AG09319 (cell line): ENCODE results near the gene LAMB1.
A peak's percentile ranks its signal among the peaks of the same experiment; 100 is the strongest.

Experiments used
- DNase-seq: peaks from one replicate; pipeline ENCODE4 v3.0.0-alpha.2; 2010; ENCODE audit warnings: low read depth; ENCODE audit errors: extremely low read depth
- CTCF ChIP-seq: IDR thresholded peaks from 2 replicates; pipeline ENCODE4 v1.5.1; 2011; ENCODE audit warnings: low read depth, mild to moderate bottlenecking, inconsistent platforms, low read length, moderate library complexity

LAMB1 gene

DNA sequence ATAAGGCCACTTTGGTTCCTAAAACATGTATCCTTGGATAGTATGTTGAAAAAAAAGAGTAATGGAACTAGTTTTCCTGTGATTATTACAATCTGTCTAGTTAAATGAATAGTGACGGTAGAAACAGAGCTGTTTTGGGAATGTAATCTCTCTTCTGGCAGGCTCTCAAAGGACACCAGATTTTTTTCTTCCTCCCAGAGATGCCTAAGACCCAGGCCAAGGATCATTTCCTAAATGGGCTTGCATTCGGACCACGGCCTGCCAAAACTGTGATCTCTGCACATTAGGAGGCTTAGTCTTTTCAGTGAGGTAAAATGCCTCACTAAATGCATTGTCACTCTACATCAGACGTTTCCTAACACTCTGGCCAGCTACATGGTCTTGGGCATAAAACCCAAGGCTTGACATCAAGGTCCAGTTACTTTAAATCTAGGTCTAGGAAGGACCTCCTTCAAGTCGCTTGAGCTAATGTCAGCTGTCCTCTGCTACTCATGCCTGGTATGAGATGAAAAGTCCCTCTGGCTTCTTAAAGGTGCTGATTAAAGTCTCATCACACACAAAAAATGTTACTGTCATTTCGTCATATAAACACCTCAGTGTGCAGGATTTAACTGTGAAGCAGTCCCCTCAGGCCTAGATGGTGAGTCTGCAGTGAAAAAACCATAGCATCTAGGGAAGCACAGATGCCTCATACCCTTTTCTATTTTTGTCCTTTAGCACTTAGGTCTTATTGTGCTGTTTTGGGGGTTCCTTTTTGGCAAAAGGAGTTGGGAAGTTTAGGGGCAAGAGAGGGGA is 64.3 kb downstream of the LAMB1 start:
- no peak for TF ChIP-seq CTCF
- no peak for DNase-seq

GRCh38 chr7:107937531-107937930 is 65.4 kb downstream of the LAMB1 start:
- no peak for TF ChIP-seq CTCF
- no peak for DNase-seq

DNA sequence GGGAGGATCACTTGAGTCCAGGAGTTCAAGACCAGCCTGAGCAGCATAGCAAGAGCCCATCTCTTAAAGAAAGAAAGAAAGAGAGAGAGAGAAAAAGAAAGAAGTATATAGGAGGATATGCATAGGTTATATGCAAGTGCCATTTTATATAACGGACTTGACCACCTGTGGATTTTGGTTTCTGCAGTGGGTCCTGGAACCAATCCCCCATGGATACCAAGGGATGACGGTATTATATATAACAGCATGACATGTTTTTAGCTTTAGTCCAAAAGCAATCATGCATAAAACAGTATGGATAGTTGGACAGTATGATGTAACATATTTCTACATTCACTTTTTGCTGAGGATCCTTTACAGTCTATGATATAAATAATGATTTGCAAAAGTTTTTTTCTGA is 66.6 kb downstream of the LAMB1 start:
- no peak for TF ChIP-seq CTCF
- DNase-seq, result no peak

- peak; percentile 24 for DNase-seq
- TF ChIP-seq CTCF, result no peak
These were observed 67.8 kb downstream of the LAMB1 start for GRCh38 chr7:107934991-107935770.

GRCh38 chr7:107933386-107934013 is 69.5 kb downstream of the LAMB1 start:
- DNase-seq, result no peak
- no peak for TF ChIP-seq CTCF

GRCh38 chr7:107932805-107933204 is 70.2 kb downstream of the LAMB1 start:
- TF ChIP-seq CTCF, result no peak
- DNase-seq, result no peak
